Daoy (cell line): ENCODE results near the gene ISL1. TPM values are rescaled to one million over a fixed set of nuclear protein-coding genes. Genes with fewer than 3 reads are reported as not detected.

Experiments used
- DNase-seq: peaks from one replicate; pipeline ENCODE4 v3.0.0-alpha.2; 2015; ENCODE audit warnings: low read depth
- total RNA-seq: library from RNA; depleted of rRNA; stranded (reverse); fragments of >200 nt; shearing (Covaris generic); gene quantifications from 2 replicates; pipeline ENCODE4 v1.2.3, GENCODE V29; 2014

ISL1 gene
- total RNA-seq, 1 experiment from 2014 or later: 7.1 TPM

- peak; percentile 31 for DNase-seq
Observed at GRCh38 chr5:51386916-51387883, 4.0 kb downstream of the ISL1 start.

GRCh38 chr5:51387884-51388275, 4.6 kb downstream of the ISL1 start:
- DNase-seq: no peak

- DNase-seq: no peak
Observed at GRCh38 chr5:51388488-51389287, 5.4 kb downstream of the ISL1 start.

GRCh38 chr5:51389288-51389576, 6.0 kb downstream of the ISL1 start:
- no peak for DNase-seq

GRCh38 chr5:51389577-51390463, 6.6 kb downstream of the ISL1 start:
- peak; percentile 40 for DNase-seq

GRCh38 chr5:51391175-51391574, 7.9 kb downstream of the ISL1 start:
- no peak for DNase-seq

- DNase-seq: no peak
Observed at GRCh38 chr5:51392689-51393199, 9.5 kb downstream of the ISL1 start.

- DNase-seq: no peak
Observed at GRCh38 chr5:51394609-51395008, 11.4 kb downstream of the ISL1 start.

GRCh38 chr5:51395245-51395644, 12.0 kb downstream of the ISL1 start:
- no peak for DNase-seq

GRCh38 chr5:51395666-51396356, 12.6 kb downstream of the ISL1 start:
- no peak for DNase-seq

GRCh38 chr5:51396797-51397196, 13.5 kb downstream of the ISL1 start:
- DNase-seq: no peak

GRCh38 chr5:51397996-51398395, 14.7 kb downstream of the ISL1 start:
- peak; percentile 23 for DNase-seq

GRCh38 chr5:51398875-51399642, 15.8 kb downstream of the ISL1 start:
- DNase-seq: peak; percentile 15

- no peak for DNase-seq
Observed at GRCh38 chr5:51399643-51400006, 16.4 kb downstream of the ISL1 start.

GRCh38 chr5:51404255-51404654, 21.0 kb downstream of the ISL1 start:
- DNase-seq: no peak

GRCh38 chr5:51411921-51412325, 28.7 kb downstream of the ISL1 start:
- no peak for DNase-seq

- DNase-seq: no peak
Observed at GRCh38 chr5:51414516-51414915, 31.3 kb downstream of the ISL1 start.

- no peak for DNase-seq
Observed at GRCh38 chr5:51416149-51416548, 32.9 kb downstream of the ISL1 start.

GRCh38 chr5:51433052-51433710, 49.9 kb downstream of the ISL1 start:
- no peak for DNase-seq

GRCh38 chr5:51439232-51439631, 56.0 kb downstream of the ISL1 start:
- no peak for DNase-seq
